A172 (cell line): ENCODE data around the gene TSPAN8. TPM values are rescaled to one million over a fixed set of nuclear protein-coding genes. Genes with fewer than 3 reads are reported as not detected.
A peak's percentile ranks its signal among the peaks of the same experiment; 100 is the strongest.
"Not testable (repeated sequence)": the region's sequence is repeated elsewhere in the genome, so short reads cannot be mapped to it uniquely, and the experiment has no call there.

Experiments used
- DNase-seq: peaks from one replicate; pipeline ENCODE4 v3.0.0-alpha.2; 2015; ENCODE audit warnings: low spot score
- total RNA-seq: library from RNA; depleted of rRNA; stranded (reverse); fragments of >200 nt; shearing (Covaris generic); gene quantifications from 2 replicates; pipeline ENCODE4 v1.2.3, GENCODE V29; 2014; rRNA removed

Gene TSPAN8
- total RNA-seq, 1 experiment from 2014 or later = 55.8 TPM

- DNase-seq = no peak
Measured at GRCh38 chr12:71129364-71129763, 28.4 kb downstream of the TSPAN8 start.

GRCh38 chr12:71128191-71128788 lies 29.5 kb downstream of the TSPAN8 start:
- DNase-seq = peak; percentile 0

- no peak for DNase-seq
Measured at GRCh38 chr12:71125949-71126348, 31.9 kb downstream of the TSPAN8 start.

- no peak for DNase-seq
Measured at GRCh38 chr12:71125515-71125914, 32.3 kb downstream of the TSPAN8 start.

GRCh38 chr12:71124835-71125460 lies 32.9 kb downstream of the TSPAN8 start:
- DNase-seq = no peak

- not testable (repeated sequence) for DNase-seq
Measured at GRCh38 chr12:71113148-71113547, 44.7 kb downstream of the TSPAN8 start.

- DNase-seq = no peak
Measured at GRCh38 chr12:71109834-71110233, 48.0 kb downstream of the TSPAN8 start.

GRCh38 chr12:71108355-71108754 lies 49.4 kb downstream of the TSPAN8 start:
- no peak for DNase-seq

- DNase-seq = no peak
Measured at GRCh38 chr12:71107936-71108335, 49.9 kb downstream of the TSPAN8 start.

GRCh38 chr12:71105956-71106355 lies 51.8 kb downstream of the TSPAN8 start:
- DNase-seq = no peak

- peak; percentile 37 for DNase-seq
Measured at GRCh38 chr12:71092290-71092689, 65.5 kb downstream of the TSPAN8 start.

- DNase-seq = no peak
Measured at GRCh38 chr12:71090971-71091370, 66.8 kb downstream of the TSPAN8 start.

- no peak for DNase-seq
Measured at GRCh38 chr12:71085575-71085974, 72.2 kb downstream of the TSPAN8 start.

GRCh38 chr12:71075743-71076142 lies 82.1 kb downstream of the TSPAN8 start:
- no peak for DNase-seq

Other genes with a start within 250 kb of the TSPAN8 start
- 35.8 and 41.5 TPM in 2 replicates for gene PTPRR, start 237.3 kb downstream of the TSPAN8 start, total RNA-seq